Esophagus squamous epithelium (tissue), 5 donors: ENCODE data around the gene CNTNAP5. TPM values are rescaled to one million over a fixed set of nuclear protein-coding genes. Genes with fewer than 3 reads are reported as not detected.

Source experiments
- DNase-seq: peaks from one replicate; lab custom pipeline; 2025; lab: John Stamatoyannopoulos, UW
- H3K27ac ChIP-seq, 4 donors: fragments of 200-600 bp; sonication (generic); one replicate each; pipeline ENCODE4 v1.5.1; 2016 to 2019; ENCODE audit warnings: mild to moderate bottlenecking in 1 of 4
- H3K27me3 ChIP-seq, 4 donors: fragments of 200-600 bp; sonication (generic); 1 replicate in 3 of 4; 2 replicates in 1 of 4; pipeline versions ENCODE4 v1.5.1 to v1.6.0; 2017 to 2021; ENCODE audit warnings: antibody characterized with exemption in 1 of 4
- H3K36me3 ChIP-seq, 3 donors: fragments of 200-600 bp; sonication (generic); one replicate each; pipeline ENCODE4 v1.5.1; 2016 to 2019
- H3K4me1 ChIP-seq, 3 donors: fragments of 200-600 bp; sonication (generic); one replicate each; pipeline ENCODE4 v1.5.1; 2017 to 2019
- H3K4me3 ChIP-seq, 4 donors: fragments of 200-600 bp; sonication (generic); 1 replicate in 3 of 4; 2 replicates in 1 of 4; pipeline ENCODE4 v1.5.1; 2016 to 2019; ENCODE audit warnings: mild to moderate bottlenecking in 2 of 4, moderate library complexity in 1 of 4
- H3K9me3 ChIP-seq, 3 donors: fragments of 200-600 bp; sonication (generic); one replicate each; pipeline ENCODE4 v1.5.1; 2016 to 2019
- POLR2A ChIP-seq, 4 donors: fragments of 450-650 bp; IDR thresholded peaks; one replicate each; pipeline ENCODE4 v1.6.1; 2017; ENCODE audit warnings: antibody characterized with exemption in 4 of 4, mild to moderate bottlenecking in 4 of 4, moderate library complexity in 3 of 4
- WGBS, 2 donors: methylation state at CpG; one replicate each; pipeline ENCODE4 v1.1.5; 2018; 5-methylcytosine and 5-hydroxymethylcytosine counted together
- intact Hi-C: fragments of 100-400 bp; cut with DNase I; formaldehyde crosslinking; loops from one replicate; pipeline ENCODE4 v1.15.0; 2022
- total RNA-seq, 4 donors: library from RNA; depleted of rRNA; stranded (reverse); fragments of >200 nt; gene quantifications; one replicate each; pipeline ENCODE4 v1.1.0, GENCODE V29; 2016
- TF ChIP-seq, protein P1 (sequence below), 6 experiments: fragments of 450-650 bp in 4 of 6; fragments of 200-600 bp in 2 of 6; sonication (generic) in 2 of 6; IDR thresholded peaks; one replicate each; pipeline ENCODE4 v1.5.1; 2016 to 2019; ENCODE audit warnings: antibody characterized with exemption in 6 of 6, mild to moderate bottlenecking in 4 of 6, moderate library complexity in 4 of 6
- donor health status: DM: yes; HTN: yes; CAD: no.

The CNTNAP5 gene
- total RNA-seq, 4 donors from 2014 or later = not detected

DNA sequence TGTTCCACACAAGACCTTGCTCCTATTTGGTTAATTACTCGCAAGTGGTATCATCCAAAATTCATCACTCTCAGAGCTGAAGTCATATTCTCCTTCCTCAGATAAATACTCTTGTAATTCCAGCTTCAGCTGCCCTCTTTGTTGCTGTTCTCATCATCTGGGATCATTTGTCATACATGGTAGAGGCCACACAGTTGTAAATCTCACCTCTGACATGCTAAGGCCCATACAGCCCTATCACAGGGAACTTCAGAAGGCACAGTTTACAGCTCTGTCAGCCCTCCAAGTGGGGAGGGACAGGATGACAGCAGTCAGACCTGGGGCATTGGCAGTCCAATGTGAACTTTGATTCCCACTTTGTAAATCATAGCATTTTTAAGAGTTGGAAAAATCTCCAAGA lies 399.0 kb downstream of the CNTNAP5 start:
- Histone ChIP-seq H3K9me3 (no peaks in the 10 kb centered on the region), H3K27ac (no peak overlapping the region), H3K4me1 (no peaks in the 10 kb centered on the region), H3K4me3 (no peak overlapping the region), H3K27me3 (no peaks in the 10 kb centered on the region), H3K36me3 (no peaks in the 10 kb centered on the region)
- TF ChIP-seq POLR2A (IDR thresholded peaks at IDR 0.05) = no peak
- TF ChIP-seq, protein P1, sequence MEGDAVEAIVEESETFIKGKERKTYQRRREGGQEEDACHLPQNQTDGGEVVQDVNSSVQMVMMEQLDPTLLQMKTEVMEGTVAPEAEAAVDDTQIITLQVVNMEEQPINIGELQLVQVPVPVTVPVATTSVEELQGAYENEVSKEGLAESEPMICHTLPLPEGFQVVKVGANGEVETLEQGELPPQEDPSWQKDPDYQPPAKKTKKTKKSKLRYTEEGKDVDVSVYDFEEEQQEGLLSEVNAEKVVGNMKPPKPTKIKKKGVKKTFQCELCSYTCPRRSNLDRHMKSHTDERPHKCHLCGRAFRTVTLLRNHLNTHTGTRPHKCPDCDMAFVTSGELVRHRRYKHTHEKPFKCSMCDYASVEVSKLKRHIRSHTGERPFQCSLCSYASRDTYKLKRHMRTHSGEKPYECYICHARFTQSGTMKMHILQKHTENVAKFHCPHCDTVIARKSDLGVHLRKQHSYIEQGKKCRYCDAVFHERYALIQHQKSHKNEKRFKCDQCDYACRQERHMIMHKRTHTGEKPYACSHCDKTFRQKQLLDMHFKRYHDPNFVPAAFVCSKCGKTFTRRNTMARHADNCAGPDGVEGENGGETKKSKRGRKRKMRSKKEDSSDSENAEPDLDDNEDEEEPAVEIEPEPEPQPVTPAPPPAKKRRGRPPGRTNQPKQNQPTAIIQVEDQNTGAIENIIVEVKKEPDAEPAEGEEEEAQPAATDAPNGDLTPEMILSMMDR (IDR thresholded peaks at IDR 0.05) = no peak
- intact Hi-C loops = no loop called here
- 76 to 92% methylated on average over 1 of the region's 1 CpG for WGBS, 2 donors
- no peak for DNase-seq

- Histone ChIP-seq H3K4me1 (no peaks in the 10 kb centered on the region), H3K4me3 (no peak overlapping the region), H3K36me3 (no peaks in the 10 kb centered on the region), H3K9me3 (no peaks in the 10 kb centered on the region), H3K27me3 (no peaks in the 10 kb centered on the region), H3K27ac (no peak overlapping the region)
- intact Hi-C loops = no loop called here
- TF ChIP-seq POLR2A (IDR thresholded peaks at IDR 0.05) = no peak
- TF ChIP-seq, protein P1 (IDR thresholded peaks at IDR 0.05) = no peak
- DNase-seq = no peak
- 47 to 59% methylated on average over 2 of the region's 2 CpGs for WGBS, 2 donors
Observed at GRCh38 chr2:124426122-124426521, 401.0 kb downstream of the CNTNAP5 start.

GRCh38 chr2:124426625-124427024 lies 401.5 kb downstream of the CNTNAP5 start:
- WGBS, 2 donors = 67 to 78% methylated on average over 2 of the region's 2 CpGs
- no peak for TF ChIP-seq POLR2A (IDR thresholded peaks at IDR 0.05)
- TF ChIP-seq, protein P1 (IDR thresholded peaks at IDR 0.05) = no peak
- no peak for DNase-seq
- Histone ChIP-seq H3K36me3 (no peaks in the 10 kb centered on the region), H3K4me3 (no peak overlapping the region), H3K27ac (no peak overlapping the region), H3K9me3 (no peaks in the 10 kb centered on the region), H3K4me1 (no peaks in the 10 kb centered on the region), H3K27me3 (no peaks in the 10 kb centered on the region)
- intact Hi-C loops = no loop called here

DNA sequence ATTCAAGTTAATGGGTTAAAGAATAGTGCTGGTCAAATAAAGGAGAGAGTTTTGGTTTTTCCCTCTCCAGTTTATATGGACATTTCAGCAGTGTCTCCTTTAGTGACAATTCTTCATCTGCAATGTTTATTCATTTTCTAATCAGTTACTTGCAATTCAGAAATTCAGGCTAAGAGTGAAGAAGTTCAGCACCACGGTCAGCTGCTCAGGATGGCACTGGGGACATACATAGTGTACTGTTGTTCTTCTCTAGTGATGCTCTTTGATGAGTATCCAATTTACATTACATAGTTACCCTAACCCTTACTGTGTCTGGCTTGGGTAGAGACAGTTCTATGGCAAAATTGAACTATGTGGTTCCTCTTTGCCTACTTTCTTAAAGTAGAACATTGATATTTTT lies 412.7 kb downstream of the CNTNAP5 start:
- Histone ChIP-seq H3K4me3 (no peak overlapping the region), H3K4me1 (no peaks in the 10 kb centered on the region), H3K27me3 (no peaks in the 10 kb centered on the region), H3K9me3 (no peaks in the 10 kb centered on the region), H3K27ac (no peak overlapping the region), H3K36me3 (no peaks in the 10 kb centered on the region)
- WGBS, 2 donors = 31 to 36% methylated on average over 1 of the region's 1 CpG
- DNase-seq = no peak
- TF ChIP-seq, protein P1 (IDR thresholded peaks at IDR 0.05) = no peak
- TF ChIP-seq POLR2A (IDR thresholded peaks at IDR 0.05) = no peak
- intact Hi-C loops = no loop called here

- DNase-seq = no peak
- Histone ChIP-seq H3K4me1 (no peaks in the 10 kb centered on the region), H3K4me3 (no peak overlapping the region), H3K27ac (no peak overlapping the region), H3K36me3 (no peaks in the 10 kb centered on the region), H3K27me3 (no peaks in the 10 kb centered on the region), H3K9me3 (peaks cover 0 to 3% (median 0%) of the 10 kb centered on the region in 3 donors)
- WGBS, 2 donors = 43% methylated on average over 2 of the region's 2 CpGs
- intact Hi-C loops = no loop called here
- TF ChIP-seq, protein P1 (IDR thresholded peaks at IDR 0.05) = no peak
- no peak for TF ChIP-seq POLR2A (IDR thresholded peaks at IDR 0.05)
Observed at GRCh38 chr2:124450481-124450880, 425.4 kb downstream of the CNTNAP5 start.
